NCI-H446 treated with DMSO at 0.1 percent for 48 hours (cell line): ENCODE results near the gene ADAP1.
"Not testable (repeated sequence)": the region's sequence is repeated elsewhere in the genome, so short reads cannot be mapped to it uniquely, and the experiment has no call there.

Experiments
- DNase-seq: peaks from one replicate; lab custom pipeline; 2025; lab: John Stamatoyannopoulos, UW

Gene ADAP1

DNA sequence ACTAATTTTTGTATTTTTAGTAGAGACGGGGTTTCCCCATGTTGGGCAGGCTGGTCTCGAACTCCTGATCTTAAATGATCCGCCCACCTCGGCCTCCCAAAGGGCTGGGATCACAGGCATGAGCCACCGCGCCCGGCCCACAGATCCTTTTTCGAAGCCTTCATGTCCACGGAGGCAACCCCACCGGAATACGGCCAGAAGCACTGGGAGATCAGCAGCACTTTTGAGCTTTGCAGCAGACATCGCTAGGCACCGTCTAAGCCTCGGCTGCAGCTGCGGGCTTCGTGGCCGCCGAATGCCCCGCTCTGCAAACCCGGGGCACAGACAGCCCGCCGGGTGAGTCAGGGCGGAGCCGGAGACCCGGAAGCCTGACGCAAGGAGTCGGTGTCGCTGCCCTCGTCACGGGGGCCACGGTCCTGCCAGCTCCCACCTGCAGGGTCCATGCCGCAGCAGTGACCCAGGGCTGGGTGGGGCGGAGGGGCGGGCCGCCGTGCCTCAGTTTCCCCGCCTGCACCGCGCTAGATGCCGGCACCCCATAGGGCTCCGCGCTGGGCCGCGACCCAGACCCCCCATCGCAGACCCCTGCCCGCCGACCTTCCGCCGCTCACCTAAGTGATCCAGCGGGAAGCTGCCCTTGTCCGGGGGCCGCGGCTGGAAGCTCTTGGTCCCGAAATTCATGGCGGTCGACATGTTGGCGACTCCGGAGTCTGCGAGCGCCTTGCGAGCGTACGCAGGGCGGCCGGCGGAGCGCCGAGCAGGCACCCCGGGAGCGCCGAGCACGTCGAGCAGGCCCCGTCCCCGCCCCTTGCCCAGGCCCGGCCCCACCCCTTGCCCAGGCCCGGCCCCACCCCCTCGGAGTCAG is 20.6 kb upstream of the ADAP1 start, which contains the start of gene COX19:
TSS of gene COX19 (minus strand) at position 730 of the 862 bp plus-strand sequence. CDS start at position 690, 40 bp downstream.
- peak; percentile 70 for DNase-seq

DNA sequence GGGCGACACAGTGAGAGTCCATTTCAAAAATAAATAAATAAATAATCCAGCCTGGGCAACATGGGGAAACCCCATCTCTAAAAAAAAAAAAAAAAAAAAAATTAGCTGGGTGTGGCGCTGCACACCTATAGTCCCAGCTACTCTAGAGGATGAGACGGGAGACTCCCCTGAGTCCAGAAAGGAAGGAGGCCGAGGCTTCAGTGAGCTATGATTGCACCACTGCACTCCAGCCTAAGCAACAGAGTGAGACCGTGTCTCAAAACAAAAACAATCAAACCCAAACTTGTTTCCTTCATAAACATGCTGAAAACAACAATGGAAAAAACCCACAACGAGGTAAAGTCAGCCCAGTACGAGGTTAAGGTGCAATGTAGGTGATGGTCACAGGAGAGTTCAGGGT is 19.7 kb upstream of the ADAP1 start:
- DNase-seq, result no peak

GRCh38 chr7:973312-973711 is 18.8 kb upstream of the ADAP1 start:
- no peak for DNase-seq

DNA sequence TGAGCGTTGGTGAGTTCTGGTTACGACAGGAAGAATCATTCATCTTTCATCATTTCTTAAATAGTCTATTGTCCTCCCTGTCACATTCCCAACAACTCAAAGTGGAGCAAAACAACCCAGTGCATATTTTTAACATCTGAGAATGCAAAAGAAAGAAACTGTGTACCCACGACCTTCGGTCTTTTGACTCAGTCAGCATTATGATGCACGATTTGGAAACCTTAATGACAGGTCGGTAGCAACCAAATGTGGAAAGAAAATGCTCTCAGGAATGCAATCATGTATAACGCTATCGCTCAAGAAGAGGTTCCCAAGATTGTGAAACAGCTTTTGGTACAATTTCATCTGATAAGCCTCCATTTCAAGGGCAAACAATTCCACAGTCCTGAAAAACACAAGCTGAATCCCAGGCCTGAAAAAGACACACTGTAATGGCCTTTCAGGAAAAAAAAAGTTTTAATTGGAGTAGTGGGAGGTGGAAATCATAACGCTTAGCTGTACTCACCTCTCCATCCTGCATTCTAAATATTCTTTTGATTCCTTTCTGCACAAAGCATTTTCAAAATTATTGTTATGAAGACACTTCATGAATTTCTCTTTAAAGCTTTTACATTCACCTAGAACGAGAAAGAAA is 18.3 kb upstream of the ADAP1 start:
- DNase-seq, result no peak

- no peak for DNase-seq
Observed at GRCh38 chr7:972110-972509, 17.6 kb upstream of the ADAP1 start.

- no peak for DNase-seq
Observed at GRCh38 chr7:970744-971143, 16.3 kb upstream of the ADAP1 start.

DNA sequence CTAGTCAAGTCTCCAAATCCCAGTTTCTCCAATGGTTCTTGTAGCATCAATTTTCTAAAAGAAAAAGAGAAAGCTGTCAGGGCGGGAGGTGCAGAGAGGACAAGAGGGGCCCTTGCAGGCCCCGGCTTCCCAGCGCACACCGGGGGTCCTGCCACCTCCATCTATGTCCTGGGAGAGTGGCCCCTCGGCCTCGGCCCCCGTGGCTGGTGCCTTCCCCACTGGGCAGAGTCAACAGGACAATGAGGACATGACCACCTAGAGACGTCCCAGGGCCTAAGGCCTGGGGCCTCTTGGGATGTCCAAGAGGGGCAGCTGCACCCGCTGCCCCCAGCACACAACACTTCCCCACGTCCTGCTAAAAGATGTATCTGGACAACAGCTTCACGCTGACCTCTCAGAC is 14.9 kb upstream of the ADAP1 start:
- no peak for DNase-seq

DNA sequence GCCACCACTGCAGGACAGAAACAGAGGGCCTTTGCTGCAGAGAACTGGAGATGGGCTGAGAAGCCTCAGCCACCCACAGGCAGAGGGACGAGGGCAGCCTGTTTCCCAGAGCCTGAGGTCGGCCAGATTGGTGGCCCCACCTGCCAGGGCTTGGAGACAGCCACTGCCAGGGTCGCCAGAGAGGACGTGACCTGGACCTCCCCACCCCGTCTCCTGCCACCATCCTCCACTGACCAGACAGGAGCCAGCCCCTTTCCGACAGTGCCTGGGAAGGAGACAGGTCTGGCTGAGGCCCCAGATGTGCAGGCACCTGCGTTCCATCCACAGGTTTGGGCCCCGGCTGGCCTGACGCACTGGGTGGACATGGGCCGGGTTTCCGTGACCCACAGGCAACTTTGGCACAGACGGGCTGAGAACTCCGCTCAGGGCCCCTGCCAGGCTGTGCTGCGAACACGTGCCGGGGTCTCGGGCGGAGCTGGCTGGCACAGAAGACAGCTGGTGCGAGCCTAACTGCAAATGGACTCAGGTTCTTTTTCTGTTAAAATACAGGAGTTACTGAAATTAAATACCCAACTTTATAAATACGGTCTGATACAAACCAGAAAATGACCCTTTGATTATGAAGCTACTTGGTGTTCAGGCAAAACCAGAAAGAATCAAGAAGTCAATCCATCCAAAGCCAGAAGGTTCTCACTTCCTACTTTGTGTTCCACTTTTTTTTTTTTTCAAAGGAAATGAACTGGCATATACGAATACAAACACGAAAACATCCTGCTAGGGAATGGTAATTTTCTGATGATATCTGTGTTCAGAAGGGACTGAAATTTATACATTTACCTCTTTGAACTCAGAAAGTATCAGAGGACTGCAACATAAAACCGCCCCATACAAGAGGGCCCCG is 14.0 kb upstream of the ADAP1 start:
- DNase-seq, result no peak

DNA sequence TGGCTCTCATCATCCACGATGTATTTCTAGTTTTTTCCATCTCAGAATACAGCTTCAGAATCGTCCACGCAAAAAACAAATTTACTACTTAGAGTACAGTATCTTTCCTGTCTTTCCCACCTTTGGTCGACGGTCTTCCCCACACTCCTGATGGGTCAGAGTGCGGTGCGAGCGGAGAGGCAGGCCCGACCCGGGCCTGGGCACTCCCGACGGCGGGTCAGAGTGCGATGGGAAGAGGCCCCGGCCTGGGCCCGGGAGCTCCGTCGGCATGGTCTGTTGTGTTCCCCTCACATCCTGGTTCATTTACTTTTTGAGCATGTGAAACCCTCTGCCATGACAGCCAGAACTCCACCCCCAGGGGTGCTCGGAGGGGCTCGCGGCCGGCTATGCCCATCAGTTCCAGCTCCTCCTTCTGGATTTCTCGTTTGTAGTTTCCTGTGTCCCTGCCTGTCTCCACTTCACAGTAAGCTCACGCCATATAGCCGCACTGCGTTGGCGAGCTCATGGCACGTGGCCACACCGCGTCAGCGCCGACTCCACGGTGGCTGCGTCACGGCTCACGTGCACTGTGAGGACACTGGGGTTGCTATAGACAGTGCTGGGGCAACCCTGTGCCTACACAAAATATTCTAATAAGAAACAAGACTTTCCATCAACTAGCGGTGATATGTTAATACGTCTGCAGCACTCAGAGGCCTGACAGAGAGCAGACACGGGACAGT is 13.0 kb upstream of the ADAP1 start:
- no peak for DNase-seq

DNA sequence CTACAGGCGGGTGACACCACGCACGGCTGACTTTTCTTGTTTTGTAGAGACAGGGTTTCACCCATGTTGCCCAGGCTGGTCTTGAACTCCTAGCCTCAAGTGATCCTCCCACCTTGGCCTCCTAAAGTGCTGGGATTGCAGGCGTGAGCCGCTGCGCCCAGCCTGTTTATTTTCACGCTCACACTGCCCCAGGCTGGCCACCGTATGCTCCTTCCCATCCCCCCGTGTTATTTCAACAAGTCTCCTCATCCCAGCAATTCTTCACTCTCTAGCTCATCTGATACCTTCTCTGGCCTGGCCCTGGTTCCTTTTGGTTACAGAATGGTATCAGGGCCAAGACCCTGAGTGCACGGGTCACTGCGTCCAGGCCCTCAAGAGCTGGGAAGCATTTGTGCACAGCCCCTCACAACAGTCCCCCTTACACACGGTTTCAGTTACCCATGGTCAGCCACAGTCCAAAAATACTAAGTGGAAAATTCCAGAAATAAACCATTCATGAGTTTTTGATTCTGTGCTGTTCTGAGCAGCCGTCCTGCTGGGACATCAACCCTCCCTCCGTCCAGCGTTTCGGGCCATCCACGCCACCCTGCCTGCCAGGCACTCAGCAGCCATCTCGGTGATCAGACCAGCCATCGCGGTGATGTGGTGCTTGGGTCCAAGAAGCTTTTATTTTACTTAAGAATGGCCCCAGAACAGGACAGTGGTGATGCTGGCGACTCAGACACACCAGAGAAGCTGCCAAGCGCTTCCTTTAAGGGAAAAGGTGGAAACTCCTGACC is 12.0 kb upstream of the ADAP1 start:
- no peak for DNase-seq

GRCh38 chr7:964401-965231 is 10.1 kb upstream of the ADAP1 start:
- DNase-seq, result no peak

- DNase-seq, result no peak
Observed at GRCh38 chr7:963236-964078, 9.0 kb upstream of the ADAP1 start.

DNA sequence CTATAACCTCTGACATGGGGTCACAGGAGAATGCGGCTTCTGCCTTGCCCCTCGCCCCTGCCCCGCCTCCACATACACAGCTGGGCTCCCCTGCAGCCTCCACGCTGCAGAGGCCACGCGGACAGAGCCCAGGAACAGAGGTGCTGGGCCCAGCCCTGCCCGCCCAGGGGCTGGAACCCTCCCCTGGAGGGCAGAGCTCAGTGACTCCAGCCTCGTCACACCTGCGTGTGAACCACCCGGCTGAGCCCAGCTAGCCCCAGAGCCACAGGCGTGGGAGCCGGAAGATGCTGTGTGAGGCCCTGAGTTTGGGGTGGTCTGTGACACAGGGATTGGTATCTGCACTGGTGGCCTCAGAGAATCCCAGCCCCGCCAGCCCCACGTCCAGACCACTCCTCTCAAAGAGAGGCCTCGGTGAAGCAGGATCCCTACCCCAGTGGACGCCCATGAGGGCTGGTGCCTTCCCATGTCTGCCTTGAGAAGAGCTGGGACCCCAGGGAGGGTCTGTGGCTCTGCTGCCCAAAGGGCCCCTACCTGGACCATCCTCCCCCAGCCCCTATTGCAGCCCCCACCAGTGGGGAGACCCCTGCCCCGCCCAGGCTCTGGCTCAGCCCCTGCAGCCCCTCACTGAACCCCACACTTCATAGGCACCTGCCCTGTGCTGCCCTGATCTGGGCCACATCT is 8.1 kb upstream of the ADAP1 start:
- DNase-seq, result no peak

DNA sequence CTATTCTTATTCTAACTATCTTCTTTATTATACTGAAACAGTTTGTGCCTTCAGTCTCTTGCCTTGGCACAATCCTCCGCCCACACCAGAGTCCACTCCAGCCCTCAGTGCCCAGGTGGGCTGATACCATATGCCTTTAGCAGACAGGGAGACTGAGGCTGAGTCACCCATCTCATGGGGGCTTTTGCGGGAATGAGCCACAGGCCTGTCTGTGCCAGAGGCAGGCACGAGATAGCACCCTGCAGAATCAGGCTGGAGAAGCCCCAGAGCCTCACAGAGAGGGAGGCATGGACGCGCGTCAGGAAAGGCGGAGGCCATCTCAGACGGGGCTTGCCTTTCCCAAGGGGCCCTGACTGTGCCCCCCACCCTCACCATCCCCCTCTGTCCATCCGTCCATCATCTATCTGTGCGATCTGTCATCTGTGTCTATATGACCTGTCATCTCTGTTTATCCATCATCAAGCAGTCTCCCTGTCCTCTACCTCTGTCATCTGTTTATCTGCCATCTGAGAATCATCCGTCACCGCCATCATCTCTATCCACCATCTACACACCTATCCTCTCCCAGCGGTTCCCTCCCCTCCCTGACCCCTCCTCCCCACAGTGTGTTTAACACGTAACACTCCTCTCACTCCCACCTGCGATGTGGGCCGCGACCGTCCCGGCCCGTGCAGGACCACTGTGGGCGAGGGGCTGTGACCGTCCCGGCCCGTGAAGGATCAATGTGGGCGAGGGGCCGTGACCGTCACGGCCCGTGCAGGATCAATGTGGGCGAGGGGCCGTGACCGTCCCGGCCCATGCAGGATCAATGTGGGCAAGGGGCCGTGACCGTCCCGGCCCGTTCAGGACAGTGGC is 7.3 kb upstream of the ADAP1 start:
- DNase-seq, result no peak

- not testable (repeated sequence) for DNase-seq
Observed at GRCh38 chr7:960972-961371, 6.5 kb upstream of the ADAP1 start.

DNA sequence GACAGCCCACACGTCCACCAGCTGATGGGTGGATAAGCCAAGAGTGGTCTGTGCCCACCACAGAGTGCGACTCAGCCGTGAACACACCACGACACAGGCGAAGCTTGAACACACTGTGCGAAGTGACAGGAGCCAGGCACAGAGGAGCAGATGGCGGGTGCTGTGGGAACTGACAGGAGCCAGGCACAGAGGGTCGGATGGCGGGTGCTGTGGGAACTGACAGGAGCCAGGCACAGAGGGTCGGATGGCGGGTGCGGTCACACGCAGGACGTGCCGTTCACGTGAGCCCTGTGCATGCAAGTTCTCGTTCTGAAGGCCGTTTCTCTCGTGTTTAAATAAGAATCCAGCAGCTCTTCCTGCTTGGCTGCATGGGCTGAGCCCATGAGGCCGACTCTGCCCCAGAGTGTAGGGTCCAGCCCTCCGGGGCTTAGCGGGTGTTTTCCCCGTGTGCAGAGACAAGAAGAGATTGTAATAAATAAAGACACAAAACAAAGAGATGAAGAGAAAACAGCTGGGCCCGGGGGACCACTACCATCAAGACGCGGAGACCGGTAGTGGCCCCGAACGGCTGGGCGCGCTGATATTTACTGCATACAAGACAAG is 5.9 kb upstream of the ADAP1 start:
- DNase-seq, result no peak

- DNase-seq, result not testable (repeated sequence)
Observed at GRCh38 chr7:959740-960139, 5.3 kb upstream of the ADAP1 start.
